GM21360 (cell line): Measurements from ENCODE around the gene PPM1E.
"Not testable (repeated sequence)": the region's sequence is repeated elsewhere in the genome, so short reads cannot be mapped to it uniquely, and the experiment has no call there.

Source experiments
- ATAC-seq: cut with Tn5 transposase; IDR thresholded peaks from one replicate; pipeline ENCODE4 v1.9.1; 2021; ENCODE audit warnings: mild to moderate bottlenecking, moderate library complexity; ENCODE audit not compliant: unreplicated experiment

Gene PPM1E

DNA sequence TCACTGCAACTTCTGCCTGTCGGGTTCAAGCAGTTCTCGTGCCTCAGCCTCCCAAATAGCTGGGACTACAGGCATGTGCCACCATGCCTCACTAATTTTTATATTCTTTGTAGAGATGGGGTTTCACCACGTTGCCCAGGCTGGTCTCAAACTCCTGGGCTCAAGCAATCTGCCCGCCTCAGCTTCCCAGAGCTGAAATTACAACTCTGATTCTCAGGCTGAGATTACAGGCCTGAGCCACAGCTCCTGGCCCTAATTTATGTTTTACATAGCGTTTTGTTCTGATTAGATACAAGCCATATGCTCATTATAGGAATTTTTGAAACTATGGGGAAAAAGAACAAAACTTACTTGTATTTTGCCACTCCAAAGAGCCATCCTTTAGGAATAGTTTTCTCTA is 22.8 kb downstream of the PPM1E start:
- not testable (repeated sequence) for ATAC-seq

DNA sequence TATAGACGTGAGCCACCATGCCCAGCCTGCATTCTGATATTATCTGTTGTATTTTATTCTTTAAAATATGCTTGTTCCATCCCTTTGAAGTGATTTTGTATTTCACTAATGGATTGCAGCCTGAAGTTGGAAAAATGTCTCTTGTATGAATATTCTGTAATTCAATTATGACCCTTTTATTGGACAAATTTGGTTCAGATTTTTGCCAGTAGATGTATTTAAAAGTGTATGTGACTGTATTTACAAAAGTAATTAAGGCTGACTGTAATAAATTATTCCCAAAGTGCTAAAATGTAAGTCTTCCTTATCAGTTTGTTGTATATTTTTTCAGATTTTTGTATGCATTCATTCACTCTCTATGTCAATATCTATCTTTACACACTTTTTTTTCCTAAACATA is 23.8 kb downstream of the PPM1E start:
- no peak for ATAC-seq

DNA sequence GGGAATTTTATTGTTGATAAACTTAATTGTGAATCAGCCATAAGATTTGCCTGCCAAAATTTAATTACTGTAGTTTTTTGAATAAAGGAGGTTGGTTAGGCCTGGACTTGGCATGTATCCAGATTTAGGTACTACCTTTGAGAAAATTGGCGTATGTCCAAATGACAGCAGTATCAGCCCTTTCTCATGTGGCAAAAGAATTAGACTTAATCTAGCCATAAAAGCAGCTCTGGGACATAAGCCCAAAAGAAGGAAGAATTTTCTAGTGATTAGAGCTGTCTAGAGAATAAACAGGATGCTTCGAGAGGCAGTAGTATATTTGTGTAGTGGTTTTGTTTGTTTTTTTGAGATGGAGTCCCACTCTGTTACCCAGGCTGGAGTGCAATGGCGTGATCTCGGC is 27.7 kb downstream of the PPM1E start:
- no peak for ATAC-seq

DNA sequence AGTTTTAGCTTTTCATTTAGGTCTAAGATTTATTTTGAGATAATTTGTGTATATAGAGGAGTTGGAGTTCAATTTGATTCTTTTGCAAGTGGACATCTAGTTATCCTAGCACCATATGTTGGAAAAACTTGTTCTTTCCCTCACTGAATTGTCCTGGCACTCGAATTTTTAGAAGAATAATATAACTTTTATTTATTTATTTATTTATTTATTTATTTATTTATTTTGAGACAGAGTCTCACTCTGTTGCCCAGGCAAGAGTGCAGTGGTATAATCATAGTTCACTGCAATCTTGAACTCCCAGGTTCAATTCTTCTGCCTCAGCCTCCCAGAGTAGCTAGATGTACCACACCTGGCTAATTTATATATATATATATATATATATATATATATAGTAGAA is 29.4 kb downstream of the PPM1E start:
- no peak for ATAC-seq

DNA sequence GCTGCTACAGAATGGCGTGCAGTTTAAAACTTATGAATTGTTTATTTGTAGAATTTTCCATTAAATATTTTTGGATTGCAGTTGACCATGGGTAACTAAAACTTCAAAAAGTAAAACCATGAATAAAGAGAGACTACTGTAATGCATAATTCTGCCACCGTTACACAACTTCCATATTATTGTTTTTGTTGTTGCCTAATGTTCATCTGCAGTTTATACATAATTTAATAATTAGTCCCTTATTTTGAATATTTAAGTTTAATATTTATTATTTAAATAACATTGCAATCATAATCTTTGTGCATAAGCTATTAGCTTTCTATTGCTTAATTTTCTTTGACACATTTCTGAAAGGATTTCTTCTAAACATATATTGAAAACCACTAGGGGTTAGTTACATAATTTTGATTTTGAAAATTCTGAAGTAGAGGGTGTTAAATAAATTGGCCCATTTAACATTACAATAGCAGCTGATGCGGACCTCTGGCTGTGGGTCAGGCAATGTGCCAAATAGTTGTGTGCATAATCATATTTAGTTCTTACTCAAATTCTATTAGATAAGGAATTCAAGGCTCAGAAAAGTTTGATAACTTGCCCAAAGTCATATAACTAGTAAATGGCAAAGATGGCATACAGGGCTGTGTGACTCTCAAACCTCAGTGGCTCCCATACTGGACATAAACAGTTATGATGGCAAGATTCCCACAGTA is 31.1 kb downstream of the PPM1E start:
- no peak for ATAC-seq

DNA sequence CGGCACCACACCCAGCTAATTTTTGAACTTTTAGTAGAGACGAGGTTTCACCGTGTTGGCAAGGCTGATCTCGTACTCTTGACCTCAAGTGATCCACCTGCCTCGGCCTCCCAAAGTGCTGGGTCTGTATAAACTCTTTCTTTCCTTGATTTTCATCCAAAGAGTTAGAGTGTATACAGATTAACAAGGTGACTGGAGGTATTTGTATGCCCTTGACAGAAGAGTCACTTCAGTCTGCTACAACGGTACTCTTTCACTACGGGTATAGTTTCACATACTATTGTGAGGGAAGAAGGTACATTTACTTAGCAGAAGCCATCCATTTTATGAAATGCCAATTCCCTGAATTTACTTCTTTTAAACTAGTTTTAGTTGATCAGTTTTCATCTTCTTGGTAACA is 32.5 kb downstream of the PPM1E start:
- no peak for ATAC-seq

DNA sequence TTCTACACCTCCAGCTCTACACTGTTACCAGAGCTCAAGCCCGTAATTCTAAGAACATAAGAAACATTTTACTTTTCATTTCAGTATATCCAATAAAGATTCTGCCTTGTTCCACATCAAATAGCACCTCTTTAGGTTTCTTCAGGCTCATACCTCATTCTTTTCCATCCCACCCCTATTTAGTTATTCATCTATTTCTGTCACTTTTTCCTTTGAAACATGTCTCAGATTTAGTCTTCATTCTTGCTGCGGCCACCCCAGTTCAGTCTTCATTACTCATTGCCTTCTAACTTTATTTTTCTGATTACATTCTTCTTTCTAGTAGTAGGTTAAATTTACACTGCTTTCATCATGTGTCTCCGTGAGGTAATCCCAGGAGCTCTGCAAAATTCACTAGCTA is 33.5 kb downstream of the PPM1E start:
- ATAC-seq, result no peak

DNA sequence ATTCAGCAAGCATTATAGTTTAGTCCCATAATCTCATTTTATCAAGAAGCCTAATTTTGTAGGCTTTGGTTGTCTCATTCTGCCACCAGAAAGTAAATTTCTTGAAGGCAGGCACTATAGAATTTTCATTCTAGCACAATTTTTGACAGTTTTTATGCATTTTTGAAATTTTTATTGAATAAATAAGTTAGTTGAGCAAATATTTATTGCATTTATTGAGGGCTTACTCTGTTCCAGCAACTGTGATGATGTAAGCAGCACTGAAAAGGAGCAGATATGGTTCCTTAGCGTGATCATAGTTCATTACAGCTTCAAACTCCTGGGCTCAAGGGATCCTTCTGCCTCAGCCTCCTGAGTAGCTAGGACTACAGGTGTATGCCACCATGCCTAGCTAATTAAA is 34.2 kb downstream of the PPM1E start:
- no peak for ATAC-seq

DNA sequence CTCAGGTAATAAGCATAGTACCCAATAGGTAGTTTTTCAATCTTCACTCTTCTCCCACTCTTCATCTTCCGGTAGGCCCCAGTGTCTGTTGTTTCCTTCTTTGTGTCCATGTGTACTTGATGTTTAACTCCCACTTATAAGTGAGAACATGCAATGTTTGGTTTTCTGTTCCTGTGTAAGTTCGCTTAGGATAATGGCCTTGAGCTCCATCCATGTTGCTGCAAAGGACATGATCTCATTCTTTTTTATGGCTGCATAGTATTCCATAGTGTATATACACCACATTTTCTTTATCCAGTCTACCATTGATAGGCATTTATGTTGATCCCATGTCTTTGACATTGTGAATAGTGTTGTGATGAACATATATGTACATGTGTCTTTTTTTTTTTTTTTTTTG is 38.9 kb downstream of the PPM1E start:
- ATAC-seq, result not testable (repeated sequence)

DNA sequence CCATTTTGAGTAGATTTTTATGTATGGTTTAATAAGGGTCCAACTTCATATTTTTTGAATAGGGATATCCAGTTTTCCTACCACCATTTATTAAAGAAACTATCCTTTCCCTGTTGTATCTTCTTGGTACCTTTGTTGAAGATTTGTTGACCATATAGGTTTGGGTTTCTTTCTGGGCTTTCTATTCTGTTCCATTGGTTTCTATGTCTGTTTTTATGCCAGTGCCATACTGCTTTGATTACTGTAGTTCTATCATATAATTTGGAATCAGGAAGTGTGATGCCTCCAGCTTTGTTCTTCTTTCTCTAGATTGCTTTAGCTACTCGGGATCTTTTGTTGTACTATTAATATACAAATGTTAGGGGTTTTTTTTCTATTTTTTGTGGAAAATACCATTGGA is 46.5 kb downstream of the PPM1E start:
- no peak for ATAC-seq

DNA sequence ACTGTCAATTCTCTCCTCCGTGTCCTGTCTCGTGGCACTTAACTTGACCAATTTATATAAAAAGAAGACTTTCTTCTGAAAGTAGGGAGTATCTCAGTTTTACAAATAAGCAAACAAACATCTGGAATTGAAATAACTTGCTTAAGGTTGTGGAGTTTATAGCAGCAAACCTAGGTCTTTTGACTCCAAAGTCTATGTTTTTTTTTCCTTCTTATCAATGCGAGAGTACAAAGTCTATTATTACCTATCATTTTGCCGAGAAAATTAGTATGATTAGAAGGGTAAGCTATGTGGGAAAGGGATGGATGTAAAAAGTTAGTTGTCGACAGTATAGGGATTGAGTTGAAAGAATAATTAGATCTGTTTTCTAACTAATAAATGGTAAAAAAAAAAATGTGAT is 50.4 kb downstream of the PPM1E start:
- ATAC-seq, result no peak

DNA sequence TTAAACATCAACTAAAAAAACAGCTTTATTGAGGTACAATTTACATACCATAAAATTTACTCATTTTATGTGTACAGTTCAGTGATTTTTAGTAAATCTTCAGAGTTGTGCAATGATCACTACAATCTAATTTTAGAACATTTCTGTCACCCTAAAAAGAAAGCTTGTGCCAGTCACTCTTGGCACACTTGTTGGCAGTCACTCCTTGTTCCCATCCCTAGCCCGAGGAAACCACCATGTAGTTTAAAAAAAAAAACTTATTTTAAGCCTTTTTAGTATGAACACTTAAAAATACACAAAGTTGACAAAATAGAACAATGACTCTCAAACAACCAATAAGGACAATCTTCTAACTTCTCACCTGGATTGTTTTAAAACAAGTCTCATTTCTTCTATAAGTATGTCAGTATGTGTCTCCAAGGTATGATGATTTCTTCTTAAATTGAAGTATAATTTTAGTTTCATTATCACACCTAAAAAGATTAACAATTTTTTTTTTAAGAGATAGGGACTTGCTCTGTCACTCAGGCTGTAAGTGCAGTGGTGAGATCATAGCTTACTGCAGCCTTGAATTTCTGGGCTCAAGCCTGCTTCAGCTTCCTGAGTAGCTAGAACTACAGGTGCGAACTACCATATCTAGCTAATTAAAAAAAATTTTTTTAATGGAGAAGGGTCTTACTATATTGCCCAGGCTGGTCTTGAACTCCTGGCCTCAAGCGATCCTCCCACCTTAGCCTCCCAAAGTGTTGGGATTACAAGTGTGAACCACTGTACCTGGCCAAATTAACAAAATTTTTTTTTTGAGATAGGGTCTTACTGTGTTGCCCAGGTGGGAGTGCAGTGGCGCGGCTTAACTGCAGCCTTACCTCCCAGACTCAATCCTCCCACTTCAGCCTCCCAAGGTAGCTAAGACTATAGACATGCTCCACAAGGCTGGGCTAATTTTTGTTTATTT is 53.2 kb downstream of the PPM1E start:
- ATAC-seq, result no peak

DNA sequence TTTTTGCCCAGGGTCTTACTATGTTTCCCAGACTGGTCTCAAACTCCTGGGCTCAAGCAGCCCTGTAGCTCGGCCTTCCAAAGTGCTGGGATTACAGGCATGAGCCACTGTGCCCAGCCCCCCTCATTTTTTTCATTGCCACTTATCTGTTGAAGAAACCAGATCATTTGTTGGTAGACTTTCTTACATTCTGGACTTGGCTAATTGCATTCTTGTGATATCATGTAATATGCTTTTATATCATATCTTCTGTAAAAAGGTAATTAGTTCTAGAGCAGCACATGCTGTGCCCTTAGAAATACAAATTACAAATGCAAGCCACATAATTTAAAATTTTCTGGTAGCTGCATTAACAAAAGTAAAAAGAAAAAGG is 53.9 kb downstream of the PPM1E start:
- ATAC-seq, result no peak

DNA sequence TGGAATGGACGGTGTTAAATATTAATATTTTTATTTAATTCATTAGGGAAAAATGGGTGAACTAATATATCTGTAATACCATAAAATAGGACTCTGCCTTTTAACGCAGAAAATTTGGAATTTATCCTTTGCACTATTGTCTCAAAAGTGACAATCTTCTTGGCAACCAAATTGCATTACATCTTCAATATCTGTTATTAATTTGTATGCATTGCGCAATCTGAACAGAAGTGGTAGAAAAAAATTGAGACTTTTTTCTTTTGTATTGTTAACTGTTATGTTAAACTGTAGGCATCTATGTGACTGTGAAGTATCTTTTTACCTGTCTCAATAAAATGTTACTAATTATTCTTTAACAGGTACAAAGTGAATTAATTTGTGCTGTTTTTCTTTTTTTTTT is 55.6 kb downstream of the PPM1E start:
- ATAC-seq, result no peak

DNA sequence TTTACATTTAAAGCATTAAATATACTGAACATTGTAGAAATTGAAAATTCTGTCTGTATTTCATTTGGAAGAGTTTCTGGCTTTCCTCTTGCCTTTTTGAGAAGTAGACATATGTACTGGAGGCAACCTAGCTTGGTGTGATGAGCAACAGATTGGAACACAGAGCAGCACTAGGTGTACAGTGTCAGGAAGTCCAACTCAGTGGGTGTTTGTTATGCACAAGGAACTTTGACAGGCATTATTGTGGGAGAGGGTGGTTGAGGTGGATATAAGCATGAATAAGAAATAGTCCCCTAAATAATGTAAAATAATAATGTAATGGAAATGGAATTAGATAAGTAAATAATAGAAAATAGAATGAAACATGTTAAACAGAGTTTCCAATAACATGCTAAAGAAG is 58.1 kb downstream of the PPM1E start:
- no peak for ATAC-seq

DNA sequence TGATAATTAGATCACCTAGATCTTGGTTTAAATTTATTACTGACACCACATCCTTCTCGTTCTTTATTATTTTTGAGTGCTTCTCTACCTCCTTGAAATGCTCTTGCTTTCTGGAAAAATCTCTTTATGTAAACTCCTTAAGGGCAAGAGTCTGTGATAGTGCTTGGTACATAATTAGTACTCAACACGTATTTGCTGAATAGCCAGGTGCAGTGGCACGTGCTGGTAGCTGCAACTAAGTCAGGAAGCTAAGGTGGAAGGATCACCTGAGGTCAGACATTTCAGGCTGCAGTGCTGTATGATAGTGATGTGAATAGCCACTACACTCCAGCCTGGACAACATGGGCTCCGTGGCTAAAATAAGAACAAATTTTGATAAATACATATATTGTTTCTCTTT is 63.0 kb downstream of the PPM1E start:
- ATAC-seq, result no peak

DNA sequence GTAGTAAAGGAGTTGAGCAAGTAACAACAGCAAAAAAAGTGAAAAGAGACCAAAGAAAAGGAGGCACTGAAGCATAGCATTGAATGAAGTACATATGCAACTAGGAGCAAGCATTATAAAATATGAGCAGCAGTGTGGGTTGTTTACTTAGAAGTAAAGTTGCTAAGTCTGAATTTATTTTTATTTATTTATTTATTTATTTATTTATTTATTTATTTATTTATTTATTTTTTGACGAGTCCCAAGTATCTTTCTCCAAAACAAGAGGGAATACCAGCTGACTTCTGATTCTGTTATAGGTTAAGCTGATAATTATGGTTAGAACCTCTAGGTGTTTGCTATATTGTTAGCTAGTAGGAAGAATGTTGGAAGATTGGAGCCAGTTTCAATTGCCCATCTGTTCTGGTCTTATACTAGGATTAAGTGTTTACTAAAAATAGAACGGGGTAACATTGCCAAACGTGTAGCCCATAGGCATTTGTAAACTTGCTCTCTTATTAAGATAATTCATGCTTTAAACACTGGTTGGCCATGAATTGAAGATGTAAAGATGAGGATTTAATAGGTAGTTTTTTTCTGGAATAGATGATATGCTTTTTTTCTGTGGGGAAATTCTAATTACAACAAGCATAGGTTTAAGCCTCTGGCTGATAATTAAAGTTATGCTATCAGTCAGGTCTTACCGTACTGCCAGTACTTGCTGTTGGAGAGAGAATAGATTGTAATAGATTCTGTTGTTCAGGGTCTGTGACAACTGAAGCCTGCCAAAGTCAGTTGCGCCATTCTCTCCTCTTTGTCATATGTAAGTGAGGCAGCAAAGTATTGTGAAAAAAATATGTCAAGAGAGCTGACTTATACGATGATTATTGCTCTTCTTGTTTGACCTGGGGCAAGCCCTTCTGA is 66.7 kb downstream of the PPM1E start:
- no peak for ATAC-seq

DNA sequence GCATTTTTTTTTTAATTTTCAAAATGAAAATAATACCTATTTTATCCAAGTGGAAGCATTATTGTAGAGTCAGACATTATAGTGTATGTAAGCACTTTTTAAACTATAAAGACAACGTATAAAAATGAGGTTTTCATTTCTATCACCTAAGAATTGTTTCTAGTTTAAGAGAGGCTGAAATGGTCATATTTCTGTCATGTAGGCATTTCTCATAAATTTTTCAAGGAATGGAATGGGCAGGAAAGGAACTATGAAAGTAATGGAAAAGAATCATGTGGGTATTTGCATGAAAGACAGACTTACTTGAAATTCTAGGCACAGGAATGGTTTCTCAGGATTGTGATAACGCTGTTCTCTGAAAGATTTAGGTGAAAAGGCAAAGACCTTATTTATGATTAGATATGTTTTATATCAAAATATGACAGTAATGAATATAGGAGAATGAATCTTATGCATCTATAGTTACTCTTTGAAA is 67.4 kb downstream of the PPM1E start:
- no peak for ATAC-seq

DNA sequence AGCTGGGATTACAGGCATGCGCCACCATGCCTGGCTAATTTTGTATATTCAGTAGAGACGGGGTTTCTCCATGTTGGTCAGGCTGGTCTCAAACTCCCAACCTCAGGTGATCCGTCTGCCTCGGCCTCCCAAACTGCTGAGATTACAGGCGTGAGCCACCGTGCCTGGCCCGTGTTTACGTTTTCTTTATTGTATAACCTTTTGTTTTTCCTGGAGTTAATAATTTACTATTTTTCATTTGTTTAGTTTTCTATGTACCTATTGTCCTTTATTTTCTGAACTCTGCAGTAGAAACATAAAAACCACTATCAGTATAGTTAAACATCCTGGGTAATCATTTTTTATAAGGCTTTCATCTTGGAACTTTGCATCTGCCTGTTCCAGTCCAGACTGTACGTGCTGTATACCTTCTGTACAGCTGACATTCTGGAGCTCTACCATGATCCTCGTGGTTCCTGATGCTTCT is 73.6 kb downstream of the PPM1E start:
- no peak for ATAC-seq

DNA sequence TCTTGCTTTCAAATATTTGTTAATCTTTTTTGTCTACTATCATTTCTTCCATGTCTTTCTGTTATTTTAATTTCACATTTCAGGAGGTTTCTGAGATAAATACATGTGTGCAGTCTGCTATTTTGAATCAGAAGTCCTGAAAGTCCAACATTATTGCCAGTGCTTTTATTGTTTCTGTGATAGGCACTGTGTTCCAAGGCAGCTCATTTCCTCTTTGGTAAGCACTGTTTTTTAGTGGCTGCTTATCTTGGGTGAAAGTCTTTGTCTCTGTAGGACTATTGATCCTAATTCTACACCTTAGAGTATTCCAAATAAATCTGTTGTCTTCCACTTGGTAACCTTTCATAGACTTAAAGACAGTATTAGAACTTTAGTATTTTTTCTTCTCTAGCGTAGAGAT is 76.1 kb downstream of the PPM1E start:
- no peak for ATAC-seq

DNA sequence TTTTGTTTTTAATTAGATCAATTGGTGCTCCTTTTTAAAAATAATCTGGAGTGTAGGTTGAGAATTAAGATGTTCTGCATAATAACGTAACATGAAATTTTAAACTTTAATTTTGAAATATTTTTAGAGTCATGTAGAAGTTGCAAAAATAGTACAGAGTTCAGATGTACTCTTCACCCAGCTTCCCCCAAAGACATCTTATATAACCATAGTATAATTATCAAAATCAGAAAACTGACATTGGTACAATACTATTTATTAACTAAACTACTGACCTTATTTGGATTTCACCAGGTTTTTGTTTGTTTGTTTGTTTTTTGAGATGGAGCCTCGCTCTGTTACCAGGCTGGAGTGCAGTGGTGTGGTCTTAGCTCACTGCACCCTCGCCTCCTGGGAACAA is 76.9 kb downstream of the PPM1E start:
- ATAC-seq, result no peak
